ENCODE data around the gene BTLA.

Gene BTLA

GRCh38 chr3:112481302-112481721 lies 18.0 kb downstream of the BTLA start:
- TF ChIP-seq CEBPB (IDR thresholded peaks at IDR 0.05), result no peak
- no peak for TF ChIP-seq EGR1 (IDR thresholded peaks at IDR 0.05)
- TF ChIP-seq FOXM1 (IDR thresholded peaks at IDR 0.05; ENCODE audit: borderline replicate concordance, low read depth), result no peak
- TF ChIP-seq TAF1 (IDR thresholded peaks at IDR 0.05; ENCODE audit: low read depth), result no peak
- TF ChIP-seq REST (IDR thresholded peaks at IDR 0.05; ENCODE audit: low read depth), result no peak
- no peak for TF ChIP-seq USF1 (IDR thresholded peaks at IDR 0.05)
- TF ChIP-seq NFIC (IDR thresholded peaks at IDR 0.05), result no peak
- no peak for TF ChIP-seq MAX (IDR thresholded peaks at IDR 0.05)

GRCh38 chr3:112477891-112478290 lies 21.4 kb downstream of the BTLA start:
- no peak for TF ChIP-seq ZBTB7A (IDR thresholded peaks at IDR 0.05; ENCODE audit: low read depth)
- TF ChIP-seq TAF1 (IDR thresholded peaks at IDR 0.05; ENCODE audit: low read depth), result no peak

- no peak for TF ChIP-seq NFIC (IDR thresholded peaks at IDR 0.05)
- TF ChIP-seq REST (IDR thresholded peaks at IDR 0.05; ENCODE audit: low read depth), result no peak
- TF ChIP-seq CREB1 (IDR thresholded peaks at IDR 0.05; ENCODE audit: low read depth), result no peak
- no peak for TF ChIP-seq MAX (IDR thresholded peaks at IDR 0.05)
- TF ChIP-seq TCF12 (IDR thresholded peaks at IDR 0.05; ENCODE audit: low read depth), result no peak
- TF ChIP-seq FOXM1 (IDR thresholded peaks at IDR 0.05; ENCODE audit: borderline replicate concordance, low read depth), result no peak
- TF ChIP-seq TEAD4 (IDR thresholded peaks at IDR 0.05), result no peak
- no peak for TF ChIP-seq TAF1 (IDR thresholded peaks at IDR 0.05; ENCODE audit: low read depth)
- TF ChIP-seq CEBPB (IDR thresholded peaks at IDR 0.05), result no peak
- no peak for TF ChIP-seq USF1 (IDR thresholded peaks at IDR 0.05)
- no peak for TF ChIP-seq RAD21 (IDR thresholded peaks at IDR 0.05; ENCODE audit: low read depth)
Measured at GRCh38 chr3:112476346-112476745, 22.9 kb downstream of the BTLA start.

GRCh38 chr3:112474796-112475195 lies 24.5 kb downstream of the BTLA start:
- TF ChIP-seq TAF1 (IDR thresholded peaks at IDR 0.05; ENCODE audit: low read depth) (no peak), MAX (IDR thresholded peaks at IDR 0.05) (no peak), REST (IDR thresholded peaks at IDR 0.05; ENCODE audit: low read depth) (no peak), EGR1 (IDR thresholded peaks at IDR 0.05) (no peak), NFIC (IDR thresholded peaks at IDR 0.05) (no peak), TCF12 (IDR thresholded peaks at IDR 0.05; ENCODE audit: low read depth) (no peak), EP300 (IDR thresholded peaks at IDR 0.05; ENCODE audit: borderline replicate concordance) (no peak)

GRCh38 chr3:112472691-112473090 lies 26.6 kb downstream of the BTLA start:
- TF ChIP-seq TCF12 (IDR thresholded peaks at IDR 0.05; ENCODE audit: low read depth) (no peak), CREB1 (IDR thresholded peaks at IDR 0.05; ENCODE audit: low read depth) (no peak), USF1 (IDR thresholded peaks at IDR 0.05) (no peak), MAX (IDR thresholded peaks at IDR 0.05) (no peak), TAF1 (IDR thresholded peaks at IDR 0.05; ENCODE audit: low read depth) (no peak), YY1 (IDR thresholded peaks at IDR 0.05; ENCODE audit: low read depth) (no peak), REST (IDR thresholded peaks at IDR 0.05; ENCODE audit: low read depth) (no peak), TEAD4 (IDR thresholded peaks at IDR 0.05) (no peak), NFIC (IDR thresholded peaks at IDR 0.05) (no peak)

Data from Ishikawa (cell line).